Trophoblast cell (in vitro differentiated cells and primary cell): ENCODE measurements around the gene RYR1.
"Not testable (repeated sequence)": the region's sequence is repeated elsewhere in the genome, so short reads cannot be mapped to it uniquely, and the experiment has no call there.

Experiments used
- DNase-seq, 2 donors: peaks; one replicate each; pipeline ENCODE4 v3.0.0-alpha.2; 2016
- H2AFZ ChIP-seq: 2 replicates; pipeline ENCODE4 v1.6.1; 2013; ENCODE audit warnings: low read length, moderate library complexity, mild to moderate bottlenecking; ENCODE audit not compliant: insufficient read depth, poor library complexity
- H2AK5ac ChIP-seq: 2 replicates; pipeline ENCODE4 v1.6.1; 2013; ENCODE audit warnings: mild to moderate bottlenecking, low read length
- H2BK120ac ChIP-seq: 2 replicates; pipeline ENCODE4 v1.6.1; 2013; ENCODE audit warnings: low read length, mild to moderate bottlenecking, moderate library complexity; ENCODE audit not compliant: insufficient read depth, poor library complexity
- H2BK12ac ChIP-seq: 2 replicates; pipeline ENCODE4 v1.6.1; 2013; ENCODE audit warnings: mild to moderate bottlenecking, low read length, moderate library complexity
- H2BK5ac ChIP-seq: 2 replicates; pipeline ENCODE4 v1.6.1; 2013; ENCODE audit warnings: low read length, low read depth, moderate library complexity, mild to moderate bottlenecking; ENCODE audit not compliant: poor library complexity
- H3K14ac ChIP-seq: 2 replicates; pipeline ENCODE4 v1.6.1; 2013; ENCODE audit warnings: mild to moderate bottlenecking, low read length
- H3K18ac ChIP-seq: 2 replicates; pipeline ENCODE4 v1.6.1; 2013; ENCODE audit warnings: mild to moderate bottlenecking, low read length
- H3K23ac ChIP-seq: 2 replicates; pipeline ENCODE4 v1.6.1; 2013; ENCODE audit warnings: low read length
- H3K27ac ChIP-seq: 2 replicates; pipeline ENCODE4 v1.5.1; 2013; ENCODE audit warnings: low read depth, mild to moderate bottlenecking, inconsistent platforms, low read length, moderate library complexity
- H3K27me3 ChIP-seq: 2 replicates; pipeline ENCODE4 v1.6.1; 2013; ENCODE audit warnings: inconsistent platforms, mild to moderate bottlenecking, low read length, moderate library complexity; ENCODE audit not compliant: insufficient read depth
- H3K36me3 ChIP-seq, 2 experiments: 1 replicate in 1 of 2; 2 replicates in 1 of 2; pipeline ENCODE4 v1.6.1; 2013; ENCODE audit warnings: low read length in 2 of 2, mild to moderate bottlenecking in 2 of 2, moderate library complexity in 1 of 2; ENCODE audit not compliant: insufficient read depth in 2 of 2, control insufficient read depth in 1 of 2
- H3K4ac ChIP-seq: 2 replicates; pipeline ENCODE4 v1.6.1; 2013; ENCODE audit warnings: low read depth, mild to moderate bottlenecking, low read length, moderate library complexity
- H3K4me1 ChIP-seq, 2 experiments: 1 replicate in 1 of 2; 2 replicates in 1 of 2; pipeline ENCODE4 v1.6.1; 2013; ENCODE audit warnings: low read length in 2 of 2, mild to moderate bottlenecking in 2 of 2, moderate library complexity in 1 of 2; ENCODE audit not compliant: insufficient read depth in 2 of 2, control insufficient read depth in 1 of 2
- H3K4me2 ChIP-seq: 2 replicates; pipeline ENCODE4 v1.6.1; 2013; ENCODE audit warnings: inconsistent platforms, mild to moderate bottlenecking, low read length, moderate library complexity
- H3K4me3 ChIP-seq: 2 replicates; pipeline ENCODE4 v1.5.1; 2013; ENCODE audit warnings: mild to moderate bottlenecking, low read depth, low read length, inconsistent platforms
- H3K79me1 ChIP-seq: one replicate; pipeline ENCODE4 v1.6.1; 2013; ENCODE audit warnings: low read length
- H3K79me2 ChIP-seq: 2 replicates; pipeline ENCODE4 v1.6.1; 2013; ENCODE audit warnings: low read length, mild to moderate bottlenecking; ENCODE audit not compliant: control insufficient read depth, insufficient read depth, poor library complexity
- H3K9ac ChIP-seq: 2 replicates; pipeline ENCODE4 v1.6.1; 2013; ENCODE audit warnings: mild to moderate bottlenecking, low read length
- H3K9me3 ChIP-seq: 2 replicates; pipeline ENCODE4 v1.6.1; 2013; ENCODE audit warnings: low read depth, mild to moderate bottlenecking, control low read depth, inconsistent platforms, low read length; ENCODE audit not compliant: insufficient read depth
- H4K12ac ChIP-seq: 2 replicates; pipeline ENCODE4 v1.6.1; 2013; ENCODE audit warnings: low read depth, mild to moderate bottlenecking, low read length, moderate library complexity
- H4K8ac ChIP-seq: 2 replicates; pipeline ENCODE4 v1.6.1; 2013; ENCODE audit warnings: low read depth, mild to moderate bottlenecking, low read length, moderate library complexity
- H4K91ac ChIP-seq: one replicate; pipeline ENCODE4 v1.6.1; 2013; ENCODE audit warnings: low read depth, mild to moderate bottlenecking, low read length, moderate library complexity
- WGBS: extraction: QIAGEN DNeasy Blood & Tissue Kit; methylation state at CpG from one replicate; pipeline ENCODE4 v1.1.7; 2013; ENCODE audit warnings: missing lambda C conversion rate; ENCODE audit not compliant: insufficient read length, insufficient coverage; ENCODE audit errors: extremely low coverage; 5-methylcytosine and 5-hydroxymethylcytosine counted together

Gene RYR1

DNA sequence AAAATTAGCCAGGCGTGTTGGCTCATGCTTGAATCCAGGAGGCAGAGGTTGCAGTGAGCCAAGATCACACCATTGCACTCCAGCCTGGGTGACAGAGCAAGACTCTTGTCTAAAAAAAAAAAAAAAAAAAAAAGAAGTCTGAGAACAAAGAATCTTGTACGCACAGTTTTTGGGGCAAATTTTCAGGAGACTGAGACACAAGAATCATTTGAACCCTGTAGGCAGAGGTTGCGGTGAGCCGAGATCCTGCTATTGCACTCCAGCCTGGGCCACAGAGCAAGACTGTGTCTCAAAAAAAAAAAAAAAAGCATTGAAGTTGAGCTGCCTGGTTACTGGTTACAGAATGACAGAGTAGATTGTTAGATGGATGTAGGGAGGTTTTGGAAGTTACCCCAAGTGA is 39.2 kb downstream of the RYR1 start:
- not testable (repeated sequence) for H4K12ac ChIP-seq, H4K8ac ChIP-seq, H3K18ac ChIP-seq, H3K36me3 ChIP-seq, H2AK5ac ChIP-seq, H3K4me1 ChIP-seq, H4K91ac ChIP-seq, H3K27me3 ChIP-seq, H3K9me3 ChIP-seq, H3K4ac ChIP-seq, H3K14ac ChIP-seq, H3K27ac ChIP-seq, H3K4me3 ChIP-seq, H3K79me1 ChIP-seq, H2BK5ac ChIP-seq, H3K79me2 ChIP-seq, H3K23ac ChIP-seq, H3K9ac ChIP-seq, DNase-seq, H2BK120ac ChIP-seq, H2BK12ac ChIP-seq, H3K4me2 ChIP-seq, H2AFZ ChIP-seq
- WGBS = no CpG with 5 or more reads among the region's 4 CpGs

DNA sequence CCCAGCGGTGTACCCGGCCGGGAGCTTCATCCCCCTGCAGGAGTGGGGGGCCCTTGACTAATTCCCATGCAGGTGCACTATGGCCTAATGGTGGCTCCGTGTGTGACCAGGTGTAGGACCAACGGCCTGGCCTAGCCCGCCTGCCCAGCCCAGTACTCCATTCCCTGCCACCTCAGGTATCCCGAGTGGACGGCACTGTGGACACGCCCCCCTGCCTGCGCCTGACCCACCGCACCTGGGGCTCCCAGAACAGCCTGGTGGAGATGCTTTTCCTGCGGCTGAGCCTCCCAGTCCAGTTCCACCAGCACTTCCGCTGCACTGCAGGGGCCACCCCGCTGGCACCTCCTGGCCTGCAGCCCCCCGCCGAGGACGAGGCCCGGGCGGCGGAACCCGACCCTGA is 39.7 kb downstream of the RYR1 start:
- no peaks in the 10 kb centered on the region for H3K9me3 ChIP-seq
- no peak overlapping the region for H3K9ac ChIP-seq
- H3K4ac ChIP-seq = no peak overlapping the region
- H3K14ac ChIP-seq = no peak overlapping the region
- H3K4me1 ChIP-seq = no peaks in the 10 kb centered on the region
- WGBS = no CpG with 5 or more reads among the region's 21 CpGs
- no peak overlapping the region for H2BK5ac ChIP-seq
- no peak overlapping the region for H4K8ac ChIP-seq
- no peak overlapping the region for H4K91ac ChIP-seq
- no peak overlapping the region for H3K4me3 ChIP-seq
- no peak overlapping the region for H3K18ac ChIP-seq
- no peaks in the 10 kb centered on the region for H3K27me3 ChIP-seq
- H2BK12ac ChIP-seq = no peak overlapping the region
- no peak for DNase-seq
- H4K12ac ChIP-seq = no peak overlapping the region
- no peaks in the 10 kb centered on the region for H3K79me2 ChIP-seq
- no peak overlapping the region for H3K23ac ChIP-seq
- no peak overlapping the region for H2BK120ac ChIP-seq
- H2AFZ ChIP-seq = no peak overlapping the region
- H3K79me1 ChIP-seq = no peaks in the 10 kb centered on the region
- no peak overlapping the region for H3K27ac ChIP-seq
- no peak overlapping the region for H3K4me2 ChIP-seq
- no peak overlapping the region for H2AK5ac ChIP-seq
- no peaks in the 10 kb centered on the region for H3K36me3 ChIP-seq

GRCh38 chr19:38475176-38475575 is 41.7 kb downstream of the RYR1 start:
- H3K27ac ChIP-seq = no peak overlapping the region
- WGBS = no CpG with 5 or more reads among the region's 13 CpGs

DNA sequence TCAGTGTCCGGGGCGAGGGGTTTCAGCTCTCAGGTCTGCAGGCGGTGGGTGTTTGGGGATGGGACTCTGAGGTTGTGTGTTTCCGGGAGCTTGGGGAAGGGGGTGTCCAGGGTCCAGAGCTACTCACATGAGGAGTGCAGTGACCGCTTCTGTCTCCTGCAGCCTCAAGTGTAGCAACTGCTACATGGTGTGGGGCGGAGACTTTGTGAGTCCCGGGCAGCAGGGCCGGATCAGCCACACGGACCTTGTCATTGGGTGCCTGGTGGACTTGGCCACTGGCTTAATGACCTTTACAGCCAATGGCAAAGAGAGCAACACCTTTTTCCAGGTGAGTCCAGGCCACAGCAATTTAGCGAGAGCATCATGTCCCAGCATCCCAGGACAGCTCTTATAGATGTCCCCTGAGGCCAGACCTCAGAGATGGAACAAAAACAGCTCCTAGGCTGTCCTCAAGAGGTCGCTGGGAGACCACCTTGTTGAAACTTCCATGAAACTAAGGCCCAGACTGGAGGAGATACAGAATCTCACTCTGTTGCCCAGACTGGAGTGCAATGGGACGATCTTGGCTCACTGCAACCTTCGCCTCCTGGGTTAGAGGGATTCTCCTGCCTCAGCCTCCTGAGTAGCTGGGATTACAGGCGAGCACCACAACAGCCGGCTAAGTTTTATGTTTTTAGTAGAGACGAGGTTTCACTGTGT is 44.9 kb downstream of the RYR1 start:
- H3K79me1 ChIP-seq = no peaks in the 10 kb centered on the region
- no CpG with 5 or more reads among the region's 16 CpGs for WGBS

More at GRCh38 chr19:38475176-38475575, 41.7 kb downstream of the RYR1 start:
- H3K9ac ChIP-seq = no peak overlapping the region
- H2AK5ac ChIP-seq = no peak overlapping the region
- no peaks in the 10 kb centered on the region for H3K27me3 ChIP-seq
- H2BK12ac ChIP-seq = no peak overlapping the region
- H3K23ac ChIP-seq = no peak overlapping the region
- no peak for DNase-seq
- H3K18ac ChIP-seq = no peak overlapping the region
- no peak overlapping the region for H4K91ac ChIP-seq
- no peaks in the 10 kb centered on the region for H3K9me3 ChIP-seq
- H2BK5ac ChIP-seq = no peak overlapping the region
- H2AFZ ChIP-seq = no peak overlapping the region
- H3K79me2 ChIP-seq = no peaks in the 10 kb centered on the region
- no peak overlapping the region for H3K4me3 ChIP-seq
- no peaks in the 10 kb centered on the region for H3K4me1 ChIP-seq
- H3K36me3 ChIP-seq = no peaks in the 10 kb centered on the region
- H3K79me1 ChIP-seq = no peaks in the 10 kb centered on the region
- H4K12ac ChIP-seq = no peak overlapping the region
- H3K14ac ChIP-seq = no peak overlapping the region
- no peak overlapping the region for H3K4me2 ChIP-seq
- H2BK120ac ChIP-seq = no peak overlapping the region
- H4K8ac ChIP-seq = no peak overlapping the region
- H3K4ac ChIP-seq = no peak overlapping the region

More for the DNA sequence above, 44.9 kb downstream of the RYR1 start:
- Histone ChIP-seq H3K4me1 (no peaks in the 10 kb centered on the region), H2AFZ (no peak overlapping the region), H3K9ac (no peak overlapping the region), H4K91ac (no peak overlapping the region), H3K79me2 (no peaks in the 10 kb centered on the region), H3K18ac (no peak overlapping the region), H3K36me3 (no peaks in the 10 kb centered on the region), H2AK5ac (no peak overlapping the region), H4K12ac (no peak overlapping the region), H3K4ac (no peak overlapping the region), H3K9me3 (no peaks in the 10 kb centered on the region), H3K27me3 (no peaks in the 10 kb centered on the region), H3K27ac (no peak overlapping the region), H2BK5ac (no peak overlapping the region), H3K4me2 (no peak overlapping the region), H2BK12ac (no peak overlapping the region), H4K8ac (no peak overlapping the region), H3K4me3 (no peak overlapping the region), H3K23ac (no peak overlapping the region), H3K14ac (no peak overlapping the region), H2BK120ac (no peak overlapping the region)
- DNase-seq = peak in 1 of 2 donors; percentile 4
